Measurements from ENCODE around the gene BHLHE40.

The BHLHE40 gene

GRCh38 chr3:5015056-5015455 is 35.8 kb downstream of the BHLHE40 start:
- no peak for DNase-seq (ENCODE audit: insufficient read length, low spot score)
- no peak for FAIRE-seq

GRCh38 chr3:5016211-5017161 is 37.2 kb downstream of the BHLHE40 start:
- FAIRE-seq (no peak), DNase-seq (ENCODE audit: insufficient read length, low spot score) (peak; percentile 48)

GRCh38 chr3:5017925-5018531 is 38.8 kb downstream of the BHLHE40 start:
- FAIRE-seq: no peak
- DNase-seq (ENCODE audit: insufficient read length, low spot score): no peak

- FAIRE-seq: no peak
- no peak for DNase-seq (ENCODE audit: insufficient read length, low spot score)
Measured at GRCh38 chr3:5019411-5020241, 40.4 kb downstream of the BHLHE40 start.

- no peak for DNase-seq (ENCODE audit: insufficient read length, low spot score)
- FAIRE-seq: no peak
Measured at GRCh38 chr3:5020242-5020722, 41.0 kb downstream of the BHLHE40 start.

- FAIRE-seq: no peak
Measured at GRCh38 chr3:5021116-5022092, 42.2 kb downstream of the BHLHE40 start.

GRCh38 chr3:5022187-5022965 is 43.1 kb downstream of the BHLHE40 start:
- no peak for FAIRE-seq
- no peak for DNase-seq (ENCODE audit: insufficient read length, low spot score)

More at GRCh38 chr3:5021116-5022092, 42.2 kb downstream of the BHLHE40 start:
- DNase-seq (ENCODE audit: insufficient read length, low spot score): no peak

GRCh38 chr3:5022966-5023776 is 43.9 kb downstream of the BHLHE40 start:
- DNase-seq (ENCODE audit: insufficient read length, low spot score) (peak; percentile 86), FAIRE-seq (peak; percentile 87)

GRCh38 chr3:5023777-5024346 is 44.6 kb downstream of the BHLHE40 start:
- FAIRE-seq (no peak), DNase-seq (ENCODE audit: insufficient read length, low spot score) (no peak)

GRCh38 chr3:5026046-5026362 is 46.8 kb downstream of the BHLHE40 start:
- DNase-seq (ENCODE audit: insufficient read length, low spot score) (no peak), FAIRE-seq (no peak)

- FAIRE-seq (no peak), DNase-seq (ENCODE audit: insufficient read length, low spot score) (no peak)
Measured at GRCh38 chr3:5029715-5030114, 50.5 kb downstream of the BHLHE40 start.

- FAIRE-seq (no peak), DNase-seq (ENCODE audit: insufficient read length, low spot score) (no peak)
Measured at GRCh38 chr3:5030152-5030551, 50.9 kb downstream of the BHLHE40 start.

- FAIRE-seq (no peak), DNase-seq (ENCODE audit: insufficient read length, low spot score) (no peak)
Measured at GRCh38 chr3:5032844-5033243, 53.6 kb downstream of the BHLHE40 start.

Data from HTR-8/SVneo (cell line).